Measurements from ENCODE around the gene KASH5. TPM values are rescaled to one million over a fixed set of nuclear protein-coding genes. Genes with fewer than 3 reads are reported as not detected.

KASH5 gene
- polyA plus RNA-seq, 2 of the 4 experiments (the other 2 are of a cell fraction) = 0.08 to 0.17 TPM

DNA sequence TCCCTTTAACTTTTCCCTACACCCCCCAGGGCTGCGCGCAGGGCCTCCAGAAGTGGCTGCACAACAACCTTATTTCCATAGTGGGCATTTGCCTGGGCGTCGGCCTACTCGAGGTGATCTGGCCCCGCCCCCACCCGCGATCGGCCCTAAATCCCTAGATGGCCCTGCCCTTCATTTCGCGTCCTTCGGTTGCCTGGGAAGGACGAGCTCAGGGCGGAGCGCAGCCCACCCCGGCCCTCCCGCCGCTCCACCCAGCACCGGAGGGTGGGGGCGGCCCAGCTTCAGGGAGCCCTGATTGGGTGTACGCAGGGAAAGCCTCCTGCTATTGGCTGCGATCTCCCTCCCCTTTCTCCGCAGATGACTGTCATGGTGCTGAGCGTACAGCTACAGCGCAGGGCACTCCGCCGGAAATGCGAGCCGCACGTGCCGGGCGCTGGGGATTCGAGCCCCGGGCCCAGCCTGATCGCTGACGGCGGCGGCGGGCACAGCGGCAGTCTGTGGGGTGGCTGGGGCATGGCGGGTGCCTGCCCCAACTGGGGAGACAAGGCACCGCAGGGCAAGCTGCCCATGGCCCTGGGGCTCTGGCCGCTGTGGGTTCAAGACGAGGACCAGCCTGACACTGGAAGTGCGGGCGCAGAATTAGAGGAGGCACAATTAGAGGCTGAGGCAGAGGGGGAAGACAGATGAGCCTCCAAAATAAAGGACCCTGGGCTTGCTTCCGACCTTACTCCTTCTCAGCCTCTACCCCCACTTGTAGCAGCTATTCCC is 48.6 kb upstream of the KASH5 start:
- no peak for DNase-seq (ENCODE audit: low read depth in 1 of 2, low spot score in 1 of 2)
- no peak for FAIRE-seq
- Histone ChIP-seq H3K4me1 (no peaks in the 10 kb centered on the region), H3K4me2 (no peak overlapping the region), H3K9me3 (no peaks in the 10 kb centered on the region), H3K4me3 (no peak overlapping the region), H3K27ac (no peak overlapping the region)
- POLR2A ChIA-PET = interaction anchor here (0.6 kb wide), 1 partner anchor 23 kb away, joined by 3 read pairs; the partner anchor contains the start of gene TEAD2
- ATAC-seq = peak in 1 of 2 experiments; percentile 23; a peak in 3 of 6 replicates
- CTCF ChIA-PET = interaction anchor here (0.8 kb wide), 2 partner anchors 9 to 38 kb away, joined by 3 to 4 read pairs; no protein-coding TSS in a partner anchor
- no peak for TF ChIP-seq CTCF (IDR thresholded peaks at IDR 0.05)
- TF ChIP-seq USF2 (IDR thresholded peaks at IDR 0.05) = no peak
- TF ChIP-seq SMC3 (IDR thresholded peaks at IDR 0.05) = no peak
- WGBS (ENCODE audit: missing lambda C conversion rate) = 94% methylated on average over 45 of the region's 47 CpGs

GRCh38 chr19:49340069-49340864 is 47.8 kb upstream of the KASH5 start:
- H3K4me2 ChIP-seq = no peak overlapping the region
- FAIRE-seq = no peak
- TF ChIP-seq CHD4 (IDR thresholded peaks at IDR 0.05; ENCODE audit: borderline replicate concordance) = no peak
- no peak for TF ChIP-seq TFCP2L1 (CRISPR knock-in tag; IDR thresholded peaks at IDR 0.05)
- TF ChIP-seq NFE2L2 (conservative IDR thresholded peaks at IDR 0.05; ENCODE audit: low read length) = no peak
- no peak for TF ChIP-seq ESRRA (IDR thresholded peaks at IDR 0.05; ENCODE audit: borderline replicate concordance, low read length)
- no peak for TF ChIP-seq EP300 (IDR thresholded peaks at IDR 0.05)
- TF ChIP-seq CEBPB (IDR thresholded peaks at IDR 0.05) = no peak
- no peak for TF ChIP-seq CBX8 (IDR thresholded peaks at IDR 0.05)
- no peak for TF ChIP-seq RNF2 (IDR thresholded peaks at IDR 0.05; ENCODE audit: borderline replicate concordance, low read depth)
- TF ChIP-seq HDAC2 (IDR thresholded peaks at IDR 0.05) = no peak
- TF ChIP-seq GATA3 (IDR thresholded peaks at IDR 0.05; ENCODE audit: borderline replicate concordance) = no peak
- DNase-seq (ENCODE audit: low read depth in 1 of 2, low spot score in 1 of 2) = no peak
- no peaks in the 10 kb centered on the region for H3K4me1 ChIP-seq
- no peak overlapping the region for H3K27ac ChIP-seq
- POLR2A ChIA-PET = interaction anchor here (0.6 kb wide), 1 partner anchor 22 kb away, joined by 3 read pairs; the partner anchor contains the start of gene TEAD2
- ATAC-seq = peak in 1 of 2 experiments; percentile 11; a peak in 2 of 6 replicates
- H3K9me3 ChIP-seq = no peaks in the 10 kb centered on the region
- H3K4me3 ChIP-seq = no peak overlapping the region
- WGBS (ENCODE audit: missing lambda C conversion rate) = 77% methylated on average over 31 of the region's 36 CpGs
- CTCF ChIA-PET = interaction anchor here (0.8 to 5.6 kb wide), 5 partner anchors 12 to 103 kb away, joined by 3 to 17 read pairs (median 3); no protein-coding TSS in a partner anchor

GRCh38 chr19:49340865-49341718 is 47.0 kb upstream of the KASH5 start:
- TF ChIP-seq BHLHE40 (IDR thresholded peaks at IDR 0.05; ENCODE audit: low read depth, low read length) = no peak
- no peak for TF ChIP-seq EHMT2 (IDR thresholded peaks at IDR 0.05; ENCODE audit: low read depth)
- no peak for TF ChIP-seq CHD2 (IDR thresholded peaks at IDR 0.05; ENCODE audit: low read length, partially characterized antibody)
- ChIA-PET POLR2A (no interaction called here), CTCF (interaction anchor here (0.9 to 5.6 kb wide), 5 partner anchors 12 to 267 kb away, joined by 3 to 17 read pairs (median 3); no protein-coding TSS in a partner anchor)
- Histone ChIP-seq H3K4me2 (no peak overlapping the region), H3K4me1 (no peaks in the 10 kb centered on the region), H3K4me3 (no peak overlapping the region), H3K9me3 (no peaks in the 10 kb centered on the region), H3K27ac (no peak overlapping the region)
- no peak for FAIRE-seq
- ATAC-seq = no peak
- 94% methylated on average over 11 of the region's 11 CpGs for WGBS (ENCODE audit: missing lambda C conversion rate)
- DNase-seq (ENCODE audit: low read depth in 1 of 2, low spot score in 1 of 2) = no peak

Measured in A549 (cell line).